Fibroblast of the aortic adventitia (primary cell): Measurements from ENCODE around the gene MYRF. TPM values are rescaled to one million over a fixed set of nuclear protein-coding genes. Genes with fewer than 3 reads are reported as not detected.

Experiments used
- DNase-seq: peaks from one replicate; pipeline ENCODE4 v3.0.0-alpha.2; 2010; ENCODE audit warnings: low read depth
- H3K4me3 ChIP-seq: 2 replicates; pipeline ENCODE4 v1.5.1; 2011; ENCODE audit warnings: low read depth, mild to moderate bottlenecking, control low read depth, low read length, moderate library complexity
- CTCF ChIP-seq: IDR thresholded peaks from 2 replicates; pipeline ENCODE4 v1.5.1; 2011; ENCODE audit warnings: mild to moderate bottlenecking, low read length, control low read depth, inconsistent platforms; ENCODE audit not compliant: insufficient read depth
- total RNA-seq: library from RNA; depleted of rRNA; stranded (reverse); fragments of >200 nt; gene quantifications from 2 replicates; pipeline ENCODE4 v1.2.3, GENCODE V29; 2012; ENCODE audit warnings: low replicate concordance

MYRF gene
- total RNA-seq, 1 donor, result 0.18 TPM

DNA sequence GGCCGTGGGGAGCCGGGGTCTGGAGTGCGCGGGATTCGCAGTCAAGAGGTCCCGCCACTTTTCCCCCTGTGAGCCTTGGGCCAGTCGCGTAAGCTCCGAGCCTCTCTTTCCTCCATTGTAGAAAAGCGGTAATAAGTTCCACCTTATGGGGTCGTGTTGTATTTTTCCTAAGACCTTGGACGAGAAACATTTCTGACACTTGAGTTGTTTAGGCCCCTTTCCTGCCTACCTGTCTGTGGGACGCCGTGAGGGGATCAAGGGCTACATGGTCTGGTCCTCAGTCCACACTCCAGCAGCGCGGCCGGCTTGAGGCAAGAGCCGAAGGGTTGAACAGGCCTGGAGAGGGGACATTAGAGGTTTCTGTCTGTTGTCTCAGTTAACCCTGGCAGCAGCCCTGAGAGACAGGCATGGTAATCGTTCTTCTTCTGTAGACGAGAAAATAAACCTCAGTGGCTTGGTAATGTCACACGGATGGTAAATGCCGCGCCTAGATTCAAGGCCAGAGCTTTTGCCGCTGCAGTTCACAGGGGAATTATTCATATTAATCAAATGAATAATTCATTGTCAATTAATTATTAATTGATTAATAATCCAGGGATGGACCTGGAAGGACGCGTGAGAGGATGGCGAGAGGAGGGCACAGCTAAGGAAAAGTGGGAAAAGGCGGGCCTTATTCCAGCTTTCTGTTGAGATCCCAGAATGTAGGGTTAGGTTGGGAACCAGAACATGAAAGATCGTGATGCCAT is 40.8 kb downstream of the MYRF start:
- DNase-seq, result no peak
- no peak for TF ChIP-seq CTCF
- peak overlapping the region; percentile 96 for H3K4me3 ChIP-seq

- peak overlapping the region; percentile 96 for H3K4me3 ChIP-seq
- no peak for TF ChIP-seq CTCF
- no peak for DNase-seq
Measured at GRCh38 chr11:61793829-61794204, 41.4 kb downstream of the MYRF start.

DNA sequence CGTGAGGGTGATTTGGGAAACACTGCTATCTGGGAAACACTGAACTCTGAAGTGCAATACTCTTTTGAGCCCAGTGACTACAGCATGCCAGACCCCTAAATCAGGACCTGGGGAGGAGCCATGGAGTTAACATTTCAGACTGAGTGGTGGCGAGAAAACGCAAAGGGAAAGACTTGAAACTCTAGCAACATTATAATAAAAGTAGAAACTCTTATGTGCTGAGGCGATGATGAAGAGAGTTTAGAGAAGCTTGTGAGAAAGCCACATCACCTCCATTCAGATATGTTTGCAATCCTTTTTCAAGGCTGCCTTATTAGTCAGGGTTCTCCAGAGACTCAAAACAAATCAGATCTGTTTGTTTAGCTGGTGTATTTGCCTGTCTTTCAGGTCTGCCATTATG is 42.1 kb downstream of the MYRF start:
- DNase-seq, result no peak
- TF ChIP-seq CTCF, result no peak
- H3K4me3 ChIP-seq, result no peak overlapping the region

DNA sequence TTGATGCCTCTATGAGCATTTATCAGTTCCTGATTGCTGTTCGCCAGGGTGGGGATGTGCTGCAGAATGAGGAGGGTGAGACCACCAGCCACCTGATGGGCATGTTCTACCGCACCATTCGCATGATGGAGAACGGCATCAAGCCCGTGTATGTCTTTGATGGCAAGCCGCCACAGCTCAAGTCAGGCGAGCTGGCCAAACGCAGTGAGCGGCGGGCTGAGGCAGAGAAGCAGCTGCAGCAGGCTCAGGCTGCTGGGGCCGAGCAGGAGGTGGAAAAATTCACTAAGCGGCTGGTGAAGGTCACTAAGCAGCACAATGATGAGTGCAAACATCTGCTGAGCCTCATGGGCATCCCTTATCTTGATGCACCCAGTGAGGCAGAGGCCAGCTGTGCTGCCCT is 43.0 kb downstream of the MYRF start:
- TF ChIP-seq CTCF, result no peak
- no peak overlapping the region for H3K4me3 ChIP-seq

DNA sequence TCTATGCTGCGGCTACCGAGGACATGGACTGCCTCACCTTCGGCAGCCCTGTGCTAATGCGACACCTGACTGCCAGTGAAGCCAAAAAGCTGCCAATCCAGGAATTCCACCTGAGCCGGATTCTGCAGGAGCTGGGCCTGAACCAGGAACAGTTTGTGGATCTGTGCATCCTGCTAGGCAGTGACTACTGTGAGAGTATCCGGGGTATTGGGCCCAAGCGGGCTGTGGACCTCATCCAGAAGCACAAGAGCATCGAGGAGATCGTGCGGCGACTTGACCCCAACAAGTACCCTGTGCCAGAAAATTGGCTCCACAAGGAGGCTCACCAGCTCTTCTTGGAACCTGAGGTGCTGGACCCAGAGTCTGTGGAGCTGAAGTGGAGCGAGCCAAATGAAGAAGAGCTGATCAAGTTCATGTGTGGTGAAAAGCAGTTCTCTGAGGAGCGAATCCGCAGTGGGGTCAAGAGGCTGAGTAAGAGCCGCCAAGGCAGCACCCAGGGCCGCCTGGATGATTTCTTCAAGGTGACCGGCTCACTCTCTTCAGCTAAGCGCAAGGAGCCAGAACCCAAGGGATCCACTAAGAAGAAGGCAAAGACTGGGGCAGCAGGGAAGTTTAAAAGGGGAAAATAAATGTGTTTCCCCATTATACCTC is 43.6 kb downstream of the MYRF start:
- TF ChIP-seq CTCF, result no peak
- DNase-seq, result no peak
- H3K4me3 ChIP-seq, result no peak overlapping the region

More for the DNA sequence above, 43.0 kb downstream of the MYRF start:
- no peak for DNase-seq

DNA sequence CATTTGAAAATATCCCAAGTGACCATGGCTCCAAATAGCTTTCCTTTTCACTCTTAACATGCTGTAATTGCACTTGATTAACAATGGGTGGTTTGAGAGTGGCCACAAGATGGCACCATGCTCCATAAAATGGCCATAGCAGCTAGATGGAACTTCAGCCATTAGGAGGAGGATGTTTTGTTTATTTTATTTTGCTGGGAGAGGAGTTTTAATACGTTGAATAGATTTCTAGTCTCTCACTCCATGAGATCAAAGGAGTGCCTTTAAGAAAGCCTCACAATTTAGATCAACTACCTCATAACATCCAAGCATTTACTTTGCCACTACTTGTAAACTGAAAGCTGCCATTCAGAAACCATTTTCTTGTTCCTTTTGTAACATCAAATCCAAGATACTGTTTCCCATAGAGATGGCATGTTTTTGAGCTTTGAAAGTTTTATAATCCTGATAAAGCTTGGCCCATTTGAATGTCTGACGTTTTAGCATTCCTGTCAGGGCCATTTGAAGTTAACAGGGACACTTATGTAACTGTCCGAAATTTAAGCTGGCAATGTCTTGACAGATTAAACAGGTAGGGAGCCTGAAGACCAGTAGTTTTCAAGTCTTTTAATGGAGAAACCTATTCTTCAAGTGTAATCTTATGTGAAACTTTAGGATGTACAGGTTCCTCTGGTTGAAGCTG is 45.0 kb downstream of the MYRF start:
- TF ChIP-seq CTCF, result peak; percentile 79
- DNase-seq, result peak; percentile 93
- H3K4me3 ChIP-seq, result no peak overlapping the region
